Smooth muscle cell (in vitro differentiated cells): ENCODE results near the gene HOMER1. TPM values are rescaled to one million over a fixed set of nuclear protein-coding genes. Genes with fewer than 3 reads are reported as not detected.

Experiments used
- DNase-seq: peaks from one replicate; lab custom pipeline; 2025; ENCODE audit not compliant: unreplicated experiment; lab: John Stamatoyannopoulos, UW
- H2AFZ ChIP-seq: fragments of 200-600 bp; sonication (generic); 2 replicates; pipeline ENCODE4 v1.6.0; 2016; ENCODE audit warnings: antibody characterized with exemption, low read depth, mild to moderate bottlenecking
- H3F3A ChIP-seq: fragments of 200-600 bp; sonication (generic); 2 replicates; pipeline ENCODE4 v1.6.0; 2017; ENCODE audit warnings: antibody characterized with exemption, low read depth
- H3K27ac ChIP-seq: fragments of 200-600 bp; sonication (generic); 2 replicates; pipeline ENCODE4 v1.5.1; 2016; ENCODE audit warnings: low read depth, mild to moderate bottlenecking
- H3K27me3 ChIP-seq: fragments of 200-600 bp; sonication (generic); 2 replicates; pipeline ENCODE4 v1.6.1; 2016; ENCODE audit warnings: low read depth, mild to moderate bottlenecking
- H3K36me3 ChIP-seq: fragments of 200-600 bp; sonication (generic); 2 replicates; pipeline ENCODE4 v1.5.1; 2016; ENCODE audit warnings: low read depth
- H3K4me1 ChIP-seq: fragments of 200-600 bp; sonication (generic); 2 replicates; pipeline ENCODE4 v1.5.1; 2016; ENCODE audit warnings: low read depth
- H3K4me2 ChIP-seq: fragments of 200-600 bp; sonication (generic); 2 replicates; pipeline ENCODE4 v1.6.0; 2016; ENCODE audit warnings: mild to moderate bottlenecking
- H3K4me3 ChIP-seq: fragments of 200-600 bp; sonication (generic); 2 replicates; pipeline ENCODE4 v1.5.1; 2016; ENCODE audit warnings: mild to moderate bottlenecking
- H3K79me2 ChIP-seq: fragments of 200-600 bp; sonication (generic); 2 replicates; pipeline ENCODE4 v1.6.0; 2016; ENCODE audit warnings: low read depth, mild to moderate bottlenecking
- H3K9ac ChIP-seq: fragments of 200-600 bp; sonication (generic); 2 replicates; pipeline ENCODE4 v1.6.0; 2016; ENCODE audit warnings: low read depth
- H3K9me3 ChIP-seq: fragments of 200-600 bp; sonication (generic); replicated peaks from 2 replicates; pipeline ENCODE4 v1.5.1; 2016; ENCODE audit warnings: low read depth
- H4K20me1 ChIP-seq: fragments of 200-600 bp; sonication (generic); 2 replicates; pipeline ENCODE4 v1.6.0; 2016; ENCODE audit warnings: low read depth
- WGBS: methylation state at CpG from one replicate; pipeline ENCODE4 v1.1.7; 2016; ENCODE audit warnings: low lambda C conversion rate; 5-methylcytosine and 5-hydroxymethylcytosine counted together
- polyA plus RNA-seq: library from polyadenylated mRNA; unstranded; fragments of >200 nt; fragmentation: Nextera tagmentation; extraction: Ambion mirVana; gene quantifications from 2 replicates; pipeline ENCODE4 v1.2.1, GENCODE V29; 2016
- total RNA-seq: library from RNA; depleted of rRNA; stranded (reverse); fragments of >200 nt; gene quantifications from 2 replicates; pipeline ENCODE4 v1.2.3, GENCODE V29; 2014
- TF ChIP-seq, protein P1 (sequence below): fragments of 200-600 bp; sonication (generic); IDR thresholded peaks from 2 replicates; pipeline ENCODE4 v1.5.1; 2017; ENCODE audit warnings: borderline replicate concordance, mild to moderate bottlenecking, antibody characterized with exemption; ENCODE audit not compliant: insufficient read depth, poor library complexity, severe bottlenecking

HOMER1 gene
- total and polyA plus RNA-seq, 2 experiments from 2014 or later, result 4.4 to 14.9 TPM

DNA sequence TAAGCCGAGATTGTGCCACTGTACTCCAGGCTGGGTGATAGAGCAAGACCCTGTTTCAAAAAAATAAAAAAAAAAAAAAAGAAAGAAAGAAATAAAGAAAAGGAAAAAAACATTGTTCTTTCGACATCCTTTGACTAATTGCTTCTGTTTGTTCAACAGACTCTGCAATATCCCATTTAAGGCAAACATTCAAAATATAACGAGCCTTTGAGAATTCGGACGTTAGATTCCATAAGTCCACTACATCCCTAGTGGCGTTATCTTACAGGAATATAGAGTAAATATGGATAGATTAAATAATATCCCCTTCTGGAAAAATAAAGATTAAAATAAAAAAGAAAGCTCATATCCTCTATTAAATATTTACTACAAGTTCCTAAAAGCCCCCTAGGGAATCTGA lies 27.0 kb upstream of the HOMER1 start:
- H3F3A ChIP-seq, result no peaks in the 10 kb centered on the region

DNA sequence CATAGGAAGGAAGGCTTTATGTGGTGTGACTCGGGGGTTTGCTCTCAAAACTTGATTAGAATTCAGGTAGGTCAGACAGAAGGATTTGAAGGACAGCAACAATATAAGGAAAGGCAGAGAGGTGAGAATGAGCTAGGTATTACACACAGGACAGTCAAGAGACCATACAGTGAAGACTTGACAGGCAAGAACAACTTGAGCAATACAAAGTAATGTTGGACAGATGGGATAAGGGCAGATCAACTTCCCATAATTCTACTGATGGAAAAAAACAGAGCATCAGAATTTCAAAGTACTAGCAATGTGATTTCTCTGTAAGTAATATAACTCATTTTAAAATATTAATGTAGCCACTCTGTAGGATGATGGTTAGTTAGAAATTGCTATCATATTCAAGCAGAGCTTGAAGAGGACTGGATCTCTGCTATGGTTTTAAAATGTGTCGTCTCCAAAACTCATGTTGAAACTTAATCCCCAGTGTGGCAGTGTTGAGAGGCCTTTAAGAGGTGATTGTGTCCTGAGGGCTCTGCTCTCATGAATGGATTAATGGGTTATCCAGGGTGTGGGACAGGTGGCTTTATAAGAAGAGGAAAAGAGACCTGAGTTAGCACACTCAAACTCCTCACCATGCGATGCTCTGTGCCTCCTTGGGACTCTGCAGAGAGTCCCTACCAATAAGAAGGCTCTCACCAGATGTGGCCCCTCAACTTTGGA lies 22.4 kb upstream of the HOMER1 start:
- no peaks in the 10 kb centered on the region for H3K9me3 ChIP-seq
- H3F3A ChIP-seq, result no peaks in the 10 kb centered on the region
- no peaks in the 10 kb centered on the region for H3K36me3 ChIP-seq
- no peaks in the 10 kb centered on the region for H3K4me1 ChIP-seq
- no peaks in the 10 kb centered on the region for H4K20me1 ChIP-seq
- no peak for DNase-seq
- H3K4me2 ChIP-seq, result no peak overlapping the region
- no peak overlapping the region for H3K9ac ChIP-seq
- H3K4me3 ChIP-seq, result no peak overlapping the region
- H3K79me2 ChIP-seq, result no peaks in the 10 kb centered on the region
- TF ChIP-seq, protein P1, sequence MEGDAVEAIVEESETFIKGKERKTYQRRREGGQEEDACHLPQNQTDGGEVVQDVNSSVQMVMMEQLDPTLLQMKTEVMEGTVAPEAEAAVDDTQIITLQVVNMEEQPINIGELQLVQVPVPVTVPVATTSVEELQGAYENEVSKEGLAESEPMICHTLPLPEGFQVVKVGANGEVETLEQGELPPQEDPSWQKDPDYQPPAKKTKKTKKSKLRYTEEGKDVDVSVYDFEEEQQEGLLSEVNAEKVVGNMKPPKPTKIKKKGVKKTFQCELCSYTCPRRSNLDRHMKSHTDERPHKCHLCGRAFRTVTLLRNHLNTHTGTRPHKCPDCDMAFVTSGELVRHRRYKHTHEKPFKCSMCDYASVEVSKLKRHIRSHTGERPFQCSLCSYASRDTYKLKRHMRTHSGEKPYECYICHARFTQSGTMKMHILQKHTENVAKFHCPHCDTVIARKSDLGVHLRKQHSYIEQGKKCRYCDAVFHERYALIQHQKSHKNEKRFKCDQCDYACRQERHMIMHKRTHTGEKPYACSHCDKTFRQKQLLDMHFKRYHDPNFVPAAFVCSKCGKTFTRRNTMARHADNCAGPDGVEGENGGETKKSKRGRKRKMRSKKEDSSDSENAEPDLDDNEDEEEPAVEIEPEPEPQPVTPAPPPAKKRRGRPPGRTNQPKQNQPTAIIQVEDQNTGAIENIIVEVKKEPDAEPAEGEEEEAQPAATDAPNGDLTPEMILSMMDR, result no peak
- H2AFZ ChIP-seq, result no peak overlapping the region
- H3K27me3 ChIP-seq, result no peaks in the 10 kb centered on the region
- WGBS, result 91% methylated on average over 3 of the region's 3 CpGs
- no peak overlapping the region for H3K27ac ChIP-seq

More for the DNA sequence above, 27.0 kb upstream of the HOMER1 start:
- no peak overlapping the region for H3K9ac ChIP-seq
- no peak overlapping the region for H3K4me2 ChIP-seq
- H3K27ac ChIP-seq, result no peak overlapping the region
- no peaks in the 10 kb centered on the region for H3K36me3 ChIP-seq
- no peaks in the 10 kb centered on the region for H3K4me1 ChIP-seq
- H3K79me2 ChIP-seq, result no peaks in the 10 kb centered on the region
- H2AFZ ChIP-seq, result no peak overlapping the region
- 94% methylated on average over 6 of the region's 6 CpGs for WGBS
- H3K4me3 ChIP-seq, result no peak overlapping the region
- no peak for DNase-seq
- H3K9me3 ChIP-seq, result no peaks in the 10 kb centered on the region
- H4K20me1 ChIP-seq, result no peaks in the 10 kb centered on the region
- H3K27me3 ChIP-seq, result no peaks in the 10 kb centered on the region
- TF ChIP-seq, protein P1, result no peak

DNA sequence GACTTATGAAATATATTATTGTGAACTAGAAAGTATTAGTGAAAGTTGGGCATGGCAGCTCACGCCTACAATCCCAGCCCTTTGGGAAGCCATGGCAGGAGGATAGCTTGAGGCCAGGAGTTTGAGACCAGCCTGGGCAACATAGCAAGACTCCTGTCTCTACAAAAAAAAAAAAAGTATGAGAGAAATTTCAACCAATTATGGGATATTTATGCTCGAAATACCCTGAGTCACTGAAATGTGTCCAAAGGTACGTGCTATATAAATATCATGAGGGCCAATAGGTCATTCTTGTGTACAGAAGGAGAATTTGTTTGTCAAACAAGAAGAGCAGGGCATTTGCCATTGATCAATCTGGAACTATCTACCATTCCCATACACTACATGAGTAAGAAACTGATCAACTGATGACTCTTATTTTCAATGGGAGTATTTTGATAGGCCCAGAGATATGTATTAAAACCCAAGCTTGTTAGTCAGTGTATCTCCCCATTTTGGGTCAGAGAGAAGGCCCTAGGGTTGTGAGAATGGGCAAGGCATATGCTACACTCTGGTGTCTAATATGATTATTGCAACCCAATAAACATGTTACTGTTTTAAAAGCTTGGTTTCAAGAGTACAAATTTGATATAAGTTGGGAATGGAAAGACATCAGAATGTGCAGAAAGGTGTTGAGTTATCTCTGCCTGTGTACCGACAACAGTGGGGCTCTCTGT lies 21.7 kb upstream of the HOMER1 start:
- Histone ChIP-seq H3K27me3 (no peaks in the 10 kb centered on the region), H3K36me3 (no peaks in the 10 kb centered on the region), H3K4me1 (no peaks in the 10 kb centered on the region), H3K4me3 (no peak overlapping the region), H3K27ac (no peak overlapping the region), H3K4me2 (no peak overlapping the region), H3K9me3 (no peaks in the 10 kb centered on the region), H3F3A (no peaks in the 10 kb centered on the region), H2AFZ (no peak overlapping the region), H3K9ac (no peak overlapping the region), H4K20me1 (no peaks in the 10 kb centered on the region), H3K79me2 (no peaks in the 10 kb centered on the region)
- no peak for DNase-seq
- WGBS, result 86% methylated on average over 4 of the region's 4 CpGs
- TF ChIP-seq, protein P1, result no peak
